GM21390 (cell line): ENCODE results near the gene NACAD.

ENCODE experiments used
- ATAC-seq: cut with Tn5 transposase; IDR thresholded peaks from one replicate; pipeline ENCODE4 v1.9.1; 2021; ENCODE audit not compliant: unreplicated experiment

The NACAD gene

GRCh38 chr7:45092100-45092930 lies 3.5 kb upstream of the NACAD start:
- no peak for ATAC-seq

- ATAC-seq = no peak
These were observed 647 bp upstream of the NACAD start for GRCh38 chr7:45089341-45089891.

- ATAC-seq = no peak
These were observed 545 bp downstream of the NACAD start for GRCh38 chr7:45088146-45088701.

- ATAC-seq = no peak
These were observed 1.2 kb downstream of the NACAD start for GRCh38 chr7:45087301-45088145.

GRCh38 chr7:45086331-45087065 lies 2.3 kb downstream of the NACAD start:
- no peak for ATAC-seq

- ATAC-seq = no peak
These were observed 3.1 kb downstream of the NACAD start for GRCh38 chr7:45085619-45086200.

- no peak for ATAC-seq
These were observed 3.7 kb downstream of the NACAD start for GRCh38 chr7:45084901-45085618.

- no peak for ATAC-seq
These were observed 4.4 kb downstream of the NACAD start for GRCh38 chr7:45084336-45084735.

GRCh38 chr7:45082831-45083331 lies 5.9 kb downstream of the NACAD start:
- no peak for ATAC-seq

GRCh38 chr7:45082031-45082830 lies 6.5 kb downstream of the NACAD start:
- no peak for ATAC-seq

GRCh38 chr7:45081670-45081974 lies 7.1 kb downstream of the NACAD start:
- no peak for ATAC-seq

- no peak for ATAC-seq
These were observed 7.7 kb downstream of the NACAD start for GRCh38 chr7:45080958-45081669.

GRCh38 chr7:45080265-45080957 lies 8.4 kb downstream of the NACAD start:
- ATAC-seq = no peak

- ATAC-seq = no peak
These were observed 10.6 kb downstream of the NACAD start for GRCh38 chr7:45078125-45078681.

- ATAC-seq = no peak
These were observed 11.2 kb downstream of the NACAD start for GRCh38 chr7:45077579-45077978.

- no peak for ATAC-seq
These were observed 11.8 kb downstream of the NACAD start for GRCh38 chr7:45076946-45077345.
